Suprapubic skin (tissue), 3 donors: ENCODE results near the gene EPB41L5.

ENCODE experiments used
- CTCF ChIP-seq, 2 donors: fragments of 200-600 bp in 1 of 2; fragments of 450-650 bp in 1 of 2; sonication (generic) in 1 of 2; IDR thresholded peaks; one replicate each; pipeline ENCODE4 v1.5.1; 2016 to 2019; ENCODE audit warnings: antibody characterized with exemption in 2 of 2, mild to moderate bottlenecking in 1 of 2, moderate library complexity in 1 of 2
- POLR2AphosphoS5 ChIP-seq, 3 donors: sonication (generic); formaldehyde crosslinking; IDR thresholded peaks; one replicate each; pipeline ENCODE4 v1.6.1; 2017; ENCODE audit warnings: antibody characterized with exemption in 3 of 3

GRCh38 chr2:120064664-120065063, 51.8 kb downstream of the EPB41L5 start:
- TF ChIP-seq CTCF (IDR thresholded peaks at IDR 0.05) (no peak), POLR2AphosphoS5 (IDR thresholded peaks at IDR 0.05) (no peak)
